Measurements from ENCODE around the gene CYTH1.

CYTH1 gene

DNA sequence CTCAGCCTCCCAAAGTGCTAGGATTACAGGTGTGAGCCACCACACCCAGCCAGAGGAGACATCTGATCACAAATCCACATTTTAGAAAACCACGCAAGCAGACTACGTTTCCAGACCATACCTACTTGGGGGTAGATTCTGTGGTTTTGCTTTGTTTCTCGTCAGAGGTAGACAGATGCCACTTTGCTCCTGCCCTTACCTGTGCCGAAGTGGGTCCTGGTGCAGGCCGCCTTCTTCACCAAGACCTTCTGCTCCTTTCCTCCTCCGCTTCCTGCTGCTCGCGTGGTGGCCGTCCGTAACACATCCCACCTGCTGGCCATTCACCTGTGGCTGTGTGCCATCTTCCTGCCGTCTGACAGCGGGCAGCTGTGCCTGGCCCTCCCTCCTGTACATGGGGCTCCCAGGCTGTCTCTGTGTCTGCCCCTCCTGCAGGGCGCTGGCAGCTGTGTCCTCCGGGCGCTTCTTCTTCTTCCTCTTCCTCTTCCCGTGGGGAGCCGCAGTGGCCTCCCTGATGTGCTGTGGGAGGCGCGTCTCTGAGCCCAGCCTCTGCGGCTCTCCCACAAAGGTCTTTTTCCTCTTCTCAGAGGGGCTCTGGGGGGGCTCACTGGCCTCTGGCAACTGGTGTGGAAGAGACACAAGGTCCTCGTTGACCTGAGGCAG is 21.2 kb upstream of the CYTH1 start:
- DNase-seq, result no peak

DNA sequence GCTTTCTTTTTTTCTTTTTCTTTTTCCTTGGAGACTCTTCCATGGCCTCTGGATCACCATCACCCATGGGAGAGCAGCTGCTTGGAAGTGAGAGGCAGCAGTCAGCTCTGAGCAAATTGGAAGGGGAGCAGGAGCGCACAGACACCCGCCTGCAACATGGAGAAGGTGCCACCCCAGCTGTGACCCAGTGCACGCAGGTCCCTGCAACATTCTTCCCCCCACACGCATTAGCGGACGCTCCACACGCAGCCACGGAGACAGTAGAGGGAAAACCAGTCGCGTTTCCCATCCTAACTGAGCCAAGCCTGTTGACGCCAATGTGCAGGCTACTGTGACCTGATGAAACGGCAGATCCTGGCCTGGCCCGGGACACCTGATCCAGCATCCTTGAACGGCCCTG is 20.4 kb upstream of the CYTH1 start:
- DNase-seq, result no peak

DNA sequence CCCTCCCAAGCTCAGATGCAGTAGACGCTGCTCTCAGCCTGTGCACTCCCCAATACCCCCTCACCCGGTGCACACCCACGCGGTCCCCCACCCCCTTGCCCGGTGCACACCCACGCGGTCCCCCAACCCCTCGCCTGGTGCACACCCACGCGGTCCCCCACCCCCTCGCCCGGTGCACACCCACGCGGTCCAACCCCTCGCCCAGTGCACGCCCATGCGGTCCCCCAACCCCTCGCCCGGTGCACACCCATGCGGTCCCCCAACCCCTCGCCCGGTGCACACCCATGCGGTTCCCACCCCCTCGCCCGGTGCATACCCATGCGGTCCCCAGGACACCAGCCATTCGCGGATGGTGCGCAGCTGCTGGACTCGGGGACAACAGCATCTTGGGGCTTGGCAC is 19.9 kb upstream of the CYTH1 start:
- no peak for DNase-seq

DNA sequence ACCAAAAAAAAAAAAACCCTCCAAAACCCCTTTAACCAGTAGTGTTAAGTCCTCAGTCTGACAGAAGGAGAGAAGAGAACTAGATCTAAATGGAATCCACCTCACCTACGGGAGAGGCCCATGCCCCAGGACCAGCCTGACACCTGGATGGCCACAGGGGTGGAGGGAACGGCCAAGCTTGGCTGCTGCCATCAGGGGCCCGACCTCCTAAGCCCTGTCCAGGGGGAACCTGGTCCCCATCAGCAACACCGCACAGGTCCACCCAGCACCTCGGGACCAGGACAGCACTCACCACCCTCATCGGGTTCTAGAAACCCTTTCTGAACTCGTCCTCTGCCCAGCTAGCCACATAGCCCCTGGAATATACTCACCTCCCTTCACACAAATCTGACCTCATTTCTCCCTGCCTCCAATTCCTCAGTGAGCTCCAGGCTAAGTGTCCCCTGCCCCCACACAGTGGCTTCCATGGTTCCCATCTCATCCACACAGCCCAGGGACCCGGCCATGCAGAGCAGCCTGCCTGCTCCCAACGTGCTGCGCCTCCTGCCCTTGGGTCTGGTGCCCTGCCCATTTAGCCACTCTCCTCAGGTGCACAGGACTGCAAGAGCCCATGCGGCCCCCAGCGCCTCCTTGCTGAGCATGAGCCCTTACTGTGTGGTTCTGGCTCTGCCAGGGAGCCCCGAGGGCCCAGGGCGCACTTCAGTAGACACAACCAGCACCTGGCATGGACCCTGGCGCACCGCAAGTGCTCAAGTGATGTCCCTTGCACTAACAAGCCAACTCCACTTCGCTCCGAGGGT is 18.3 kb upstream of the CYTH1 start:
- DNase-seq, result no peak

DNA sequence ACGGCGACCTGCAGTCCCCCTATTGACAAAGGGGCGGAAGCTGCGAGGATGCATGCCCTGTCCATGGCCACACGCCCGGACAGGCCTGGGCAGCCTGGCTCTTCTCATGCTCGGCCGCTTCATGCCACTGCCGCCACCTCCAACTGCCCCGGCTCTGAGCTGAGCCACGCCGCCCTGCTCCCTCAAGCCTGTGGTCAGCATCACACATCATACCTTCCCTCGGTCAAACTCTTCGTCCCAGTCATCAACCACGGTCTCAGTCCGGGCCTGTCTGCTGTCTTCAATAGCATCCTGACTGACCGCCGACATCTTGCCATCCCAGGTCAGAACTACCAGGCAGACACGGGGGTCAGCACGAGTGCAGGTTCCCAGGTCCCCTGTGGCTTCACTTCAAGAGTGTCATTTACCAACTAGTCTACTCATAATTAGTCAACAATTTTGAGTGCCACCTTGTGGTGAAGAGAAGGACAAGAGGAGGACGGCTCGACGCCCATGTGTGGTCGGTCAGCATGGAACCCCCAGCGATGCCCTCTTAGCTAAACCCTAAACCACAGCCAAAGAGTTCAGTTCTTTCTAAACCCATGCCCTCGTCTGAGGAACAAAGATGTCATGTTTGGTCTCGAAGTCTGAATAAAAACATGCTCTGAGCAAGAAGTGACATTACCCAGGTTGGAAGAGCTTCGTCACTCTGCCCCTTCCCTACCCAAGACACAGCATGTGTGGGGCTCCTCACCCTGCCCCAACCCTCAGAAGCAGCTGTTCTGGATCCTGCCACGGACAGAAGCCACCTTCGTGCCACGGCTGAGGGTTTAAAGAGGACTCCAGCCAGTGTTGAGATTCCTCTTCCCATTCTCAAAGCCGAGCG is 16.9 kb upstream of the CYTH1 start:
- DNase-seq, result peak in 1 of 2 experiments; percentile 25

DNA sequence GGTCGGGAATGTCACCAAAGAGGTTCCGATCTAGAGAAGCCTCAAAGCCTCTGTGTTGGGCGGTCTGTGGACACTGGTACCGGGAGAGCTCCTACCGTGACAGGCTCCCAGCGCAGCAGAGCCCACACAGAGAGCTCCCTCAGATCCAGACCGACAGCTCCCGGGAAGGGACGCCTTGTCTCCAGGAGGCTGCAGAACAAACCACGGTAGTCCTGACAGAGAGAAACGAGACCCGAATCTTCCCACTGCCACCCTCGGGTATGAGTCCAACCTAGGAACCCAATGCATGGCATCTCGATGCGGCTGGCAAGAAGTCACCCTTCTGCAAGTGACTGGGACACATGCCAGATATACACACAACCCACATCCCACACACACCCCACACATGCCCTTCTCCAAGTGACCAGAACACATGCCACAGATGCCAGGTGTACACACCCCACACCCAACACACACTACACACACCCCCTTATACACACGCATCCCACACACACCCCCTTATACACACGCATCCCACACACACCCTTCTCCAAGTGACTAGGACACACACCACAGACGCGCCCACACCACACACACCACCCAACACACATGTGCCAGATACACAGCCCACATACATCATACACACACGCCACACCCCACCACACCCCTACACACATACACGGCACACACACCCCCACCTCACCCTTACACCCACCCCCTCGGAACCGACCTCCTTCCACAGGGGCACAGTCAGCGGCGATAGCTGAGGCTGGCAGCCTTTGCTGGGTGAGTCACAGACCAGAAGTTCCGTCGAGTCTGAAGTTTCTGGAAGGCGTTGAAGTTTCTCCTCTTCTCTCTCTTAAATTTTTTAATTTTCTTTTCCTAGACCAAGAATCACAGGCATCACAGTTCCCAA is 15.9 kb upstream of the CYTH1 start:
- no peak for DNase-seq

DNA sequence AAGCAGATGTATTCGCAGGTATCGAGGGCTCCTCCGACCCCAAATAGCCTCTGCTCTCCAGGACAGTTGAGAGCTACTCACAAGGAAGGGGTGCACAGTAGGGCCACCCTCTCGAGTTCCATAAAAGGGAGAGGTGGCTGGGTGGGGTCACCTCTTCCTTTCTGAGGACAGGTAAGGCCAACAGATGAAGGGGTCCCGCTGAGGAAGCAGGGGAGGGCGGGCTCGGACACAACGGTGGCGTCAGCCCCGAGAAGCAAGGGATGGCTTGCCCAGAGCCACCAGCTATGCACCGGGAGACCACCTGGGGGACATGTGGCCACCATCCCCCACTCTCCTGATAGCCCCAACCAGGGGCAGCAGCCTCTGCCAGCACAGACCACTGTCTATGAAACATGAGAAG is 15.1 kb upstream of the CYTH1 start:
- DNase-seq, result no peak

DNA sequence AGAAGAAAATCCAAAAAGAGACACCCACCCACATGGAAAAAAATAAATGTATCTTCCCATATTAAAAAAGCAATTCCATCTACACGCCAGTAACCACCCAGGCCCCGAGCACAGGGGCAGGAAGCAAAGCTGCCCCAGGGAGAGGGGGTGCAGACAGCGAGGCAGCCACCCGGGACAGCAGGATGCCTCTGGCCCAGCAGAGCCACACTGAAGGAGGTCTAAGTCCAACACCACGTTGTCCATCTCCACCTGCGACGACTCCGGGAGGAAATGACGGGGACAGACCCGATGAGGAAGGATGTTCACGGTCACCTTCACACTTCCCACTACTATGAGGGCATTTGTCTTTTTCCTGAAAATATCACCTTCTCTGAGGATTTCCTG is 14.4 kb upstream of the CYTH1 start:
- no peak for DNase-seq

DNA sequence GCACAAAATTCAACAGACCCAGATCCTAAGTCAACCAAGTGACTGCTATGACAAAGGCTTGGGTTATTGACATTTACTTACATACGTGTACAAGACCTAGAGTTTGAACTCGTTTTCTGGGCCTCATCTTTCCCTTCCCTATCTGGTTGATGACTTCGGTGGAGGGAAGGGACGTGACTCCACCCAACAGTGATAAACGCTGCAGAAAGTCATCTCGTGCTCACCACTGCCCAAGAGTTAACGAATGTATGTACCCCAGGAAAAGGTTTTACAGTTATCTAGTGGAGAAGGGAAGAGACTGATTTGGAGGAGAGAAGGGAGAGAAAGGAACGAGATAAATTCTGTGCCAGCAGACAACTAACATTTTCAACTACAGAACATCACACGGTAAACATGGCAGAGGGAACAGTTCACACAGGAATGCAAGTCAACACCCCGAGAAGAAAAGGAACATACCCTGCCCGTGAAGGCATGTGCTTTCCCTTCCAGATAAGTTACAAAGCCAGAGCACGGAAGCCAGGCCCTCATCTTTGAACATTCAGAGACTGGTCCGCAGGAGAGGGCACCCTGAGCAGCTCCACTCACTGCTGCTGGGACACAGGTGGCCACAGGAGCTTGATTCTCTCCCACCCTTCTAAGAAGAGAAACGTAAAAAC is 13.9 kb upstream of the CYTH1 start:
- no peak for DNase-seq

DNA sequence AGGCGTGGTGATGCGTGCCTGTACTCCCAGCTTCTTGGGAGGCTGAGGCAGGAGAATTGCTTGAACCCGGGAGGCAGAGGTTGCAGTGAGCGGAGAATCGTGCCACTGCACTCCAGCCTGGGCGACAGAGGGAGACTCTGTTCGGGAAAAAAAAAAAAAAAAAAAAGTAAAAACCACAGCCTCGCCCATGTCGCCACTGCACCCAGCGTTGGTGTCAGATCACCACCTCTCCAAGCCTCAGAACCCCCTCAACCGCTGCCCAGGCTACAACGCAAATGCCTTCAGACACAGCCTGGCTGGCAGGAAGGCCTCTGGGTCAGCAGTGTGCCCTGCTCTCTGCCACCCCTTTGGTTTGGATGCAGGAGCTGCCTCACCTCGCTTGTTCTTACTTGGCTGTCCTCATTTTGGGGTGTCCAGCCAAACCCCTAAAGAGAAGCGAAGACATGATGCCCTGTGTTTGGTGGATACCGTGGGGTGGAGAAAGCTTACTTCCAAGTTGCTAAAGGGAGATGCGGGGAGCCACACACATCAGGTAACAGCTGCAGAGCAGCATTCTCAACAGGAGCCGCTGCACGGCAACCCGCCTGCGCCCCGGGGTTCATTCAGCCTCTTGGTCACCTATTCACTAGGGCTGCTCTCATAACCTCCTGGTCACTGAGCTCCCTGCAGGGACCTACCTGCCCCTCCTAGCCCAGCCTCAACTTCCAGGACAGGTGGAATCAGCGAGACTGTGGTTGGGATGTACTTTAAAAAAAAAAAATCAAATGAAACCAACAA is 13.0 kb upstream of the CYTH1 start:
- DNase-seq, result no peak

DNA sequence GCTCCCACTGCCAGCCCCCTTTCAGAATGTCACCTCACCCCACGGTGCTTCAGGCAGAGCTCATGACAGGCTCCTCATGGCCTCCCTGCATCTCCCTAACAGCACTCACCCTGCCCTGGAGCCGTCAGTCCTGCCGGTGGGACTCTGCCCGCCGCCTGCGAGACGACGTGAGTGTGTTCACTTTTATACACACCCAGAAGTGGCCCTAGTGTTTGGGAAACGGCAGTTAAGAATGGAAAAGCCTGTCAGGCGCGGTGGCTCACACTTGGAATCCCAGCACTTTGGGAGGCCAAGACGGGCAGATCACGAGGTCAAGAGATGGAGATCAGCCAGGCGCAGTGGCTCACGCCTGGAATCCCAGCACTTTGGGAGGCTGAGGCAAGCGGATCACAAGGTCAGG is 12.3 kb upstream of the CYTH1 start:
- no peak for DNase-seq

DNA sequence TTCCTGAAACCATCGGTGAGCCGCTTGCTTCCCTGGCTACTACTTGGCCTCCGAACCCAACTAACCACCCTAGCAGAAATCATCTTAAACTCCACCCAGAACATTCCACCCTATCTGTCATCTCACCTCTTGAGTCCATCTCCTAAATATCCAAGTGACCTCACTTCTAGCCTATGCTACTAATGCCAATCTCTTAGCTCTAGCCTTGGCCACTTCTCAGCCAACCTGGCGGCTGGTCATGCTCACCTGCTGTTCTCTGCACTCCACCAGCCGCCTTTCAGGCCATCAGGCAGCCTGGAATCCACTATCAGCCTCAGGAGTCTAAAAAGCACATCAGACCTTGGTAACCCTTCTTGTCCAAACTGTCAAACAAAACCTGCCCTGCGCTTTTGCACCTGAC is 11.9 kb upstream of the CYTH1 start:
- DNase-seq, result no peak

DNA sequence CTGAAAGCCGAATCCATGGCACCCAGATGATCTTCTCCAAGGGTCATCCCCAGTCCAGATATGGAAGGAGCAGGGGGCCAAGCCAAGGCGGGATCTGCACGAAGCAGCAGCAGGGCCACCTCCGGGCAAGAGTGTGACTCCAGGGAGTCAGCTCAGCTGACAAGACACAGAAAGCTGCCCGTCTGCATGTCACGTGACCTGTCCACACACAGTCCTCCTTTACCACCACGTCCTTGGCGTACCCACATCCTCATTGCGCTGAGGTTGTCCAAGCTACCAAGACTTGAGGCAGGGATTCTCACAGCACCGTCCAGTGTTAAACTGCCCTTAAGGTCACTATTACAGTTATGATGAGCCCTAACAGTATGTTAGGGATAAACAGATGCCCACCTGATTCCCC is 11.3 kb upstream of the CYTH1 start:
- no peak for DNase-seq

DNA sequence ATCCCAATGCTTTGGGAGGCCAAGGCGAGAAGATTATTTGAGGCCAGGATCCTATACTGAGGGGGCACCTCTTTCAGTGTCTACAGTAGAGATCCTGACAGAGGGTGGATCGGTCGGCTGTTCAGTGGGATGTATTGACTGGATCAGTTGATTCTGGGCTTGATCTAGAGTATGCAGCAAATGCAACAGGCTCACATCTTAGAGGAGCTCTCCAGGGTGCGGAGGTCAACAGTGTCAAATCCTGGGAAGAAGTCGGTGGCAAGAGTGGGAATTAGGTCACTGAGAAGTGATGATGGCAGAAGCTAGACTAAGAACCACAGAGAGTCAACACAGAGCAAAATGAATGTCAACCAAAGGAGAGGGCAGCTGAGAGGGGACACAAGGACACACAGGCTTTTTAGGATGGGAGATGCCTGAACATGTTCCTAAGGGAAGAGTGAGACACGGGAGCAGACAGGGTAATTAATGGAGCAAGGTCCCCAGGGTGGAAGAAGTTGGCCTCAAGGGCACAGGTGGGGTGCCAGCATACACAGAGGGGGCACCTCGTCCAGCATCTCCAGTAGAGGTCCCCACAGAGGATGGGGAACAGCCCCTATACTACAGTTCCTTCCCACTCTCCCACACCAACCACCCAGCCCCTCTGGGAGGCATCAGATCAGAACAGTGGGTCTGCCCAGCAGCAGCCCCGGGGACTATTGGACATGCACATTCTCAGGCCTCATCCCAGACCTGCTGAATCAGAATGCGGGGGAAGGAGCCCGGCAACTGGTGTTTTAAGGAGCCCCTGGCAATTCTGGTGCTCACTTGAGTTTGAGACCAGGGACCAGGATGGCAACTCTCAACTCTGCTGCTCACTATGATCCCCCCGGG is 10.0 kb upstream of the CYTH1 start:
- DNase-seq, result no peak

DNA sequence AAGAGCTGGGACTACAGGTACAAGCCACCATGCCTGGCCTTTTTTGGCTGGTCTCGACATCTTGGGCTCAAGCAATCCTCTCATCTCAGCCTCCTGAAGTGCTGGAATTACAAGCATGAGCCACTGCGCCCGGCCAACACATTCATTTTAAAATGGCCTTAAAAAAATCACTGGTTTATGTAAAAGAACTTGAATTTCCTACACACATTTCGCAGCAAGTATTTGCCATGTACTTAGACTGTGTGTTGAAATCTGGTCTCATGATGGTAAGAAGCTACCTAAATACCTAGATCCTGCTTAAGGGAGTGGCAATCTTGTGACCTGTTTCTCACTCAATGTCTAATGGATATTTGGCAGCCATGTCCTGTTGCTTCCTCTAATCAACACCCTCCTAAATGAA is 8.5 kb upstream of the CYTH1 start:
- DNase-seq, result no peak

DNA sequence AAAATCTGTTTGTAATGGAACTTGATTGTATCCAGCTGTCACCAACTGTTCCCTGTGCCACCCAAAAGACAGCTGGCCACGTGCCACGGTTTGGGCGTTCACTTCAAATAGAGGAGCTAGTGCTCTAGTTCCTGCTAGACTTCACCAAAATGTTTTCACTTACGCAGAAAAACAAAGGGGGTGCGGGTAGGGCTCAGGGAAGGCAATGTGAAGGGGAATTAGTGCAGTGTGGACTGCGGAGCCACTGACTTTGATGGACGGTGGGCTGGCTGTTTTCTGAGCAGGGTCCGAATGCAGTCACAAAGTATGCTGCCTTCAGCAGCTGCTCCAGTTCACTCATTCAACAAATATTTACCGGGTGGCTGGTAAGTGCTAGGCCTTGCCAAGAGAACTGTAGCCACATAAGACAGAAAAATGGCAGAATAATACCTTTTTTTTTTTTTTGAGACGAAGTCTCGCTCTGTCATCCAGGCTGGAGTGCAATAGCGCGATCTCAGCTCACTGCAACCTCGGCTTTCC is 7.6 kb upstream of the CYTH1 start:
- peak; percentile 67 to 84 for DNase-seq

DNA sequence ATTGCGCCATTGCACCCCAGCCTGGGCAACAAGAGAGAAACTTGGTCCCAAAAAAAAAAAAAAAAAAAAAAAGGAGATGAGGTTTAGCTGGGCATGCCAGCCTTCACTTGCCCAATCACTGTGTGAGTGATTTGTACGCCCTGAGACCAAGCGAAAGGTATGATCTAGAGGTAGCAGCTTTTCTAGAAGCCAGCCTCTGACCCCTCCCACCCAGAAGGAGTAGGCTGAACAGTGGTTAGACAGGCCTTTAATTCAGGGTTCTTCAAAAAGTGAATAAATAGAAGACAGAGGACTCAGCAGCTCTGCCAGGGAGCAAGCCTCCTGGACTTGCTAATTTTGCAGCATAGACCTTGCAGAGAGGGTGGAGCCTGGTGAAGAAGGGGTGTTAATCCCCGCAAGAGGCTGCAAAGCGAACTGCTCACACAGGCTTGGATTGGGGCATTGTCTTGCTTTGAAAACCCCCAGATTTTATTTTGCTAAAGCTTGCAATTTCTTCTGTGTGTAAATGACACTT is 7.1 kb upstream of the CYTH1 start:
- no peak for DNase-seq

DNA sequence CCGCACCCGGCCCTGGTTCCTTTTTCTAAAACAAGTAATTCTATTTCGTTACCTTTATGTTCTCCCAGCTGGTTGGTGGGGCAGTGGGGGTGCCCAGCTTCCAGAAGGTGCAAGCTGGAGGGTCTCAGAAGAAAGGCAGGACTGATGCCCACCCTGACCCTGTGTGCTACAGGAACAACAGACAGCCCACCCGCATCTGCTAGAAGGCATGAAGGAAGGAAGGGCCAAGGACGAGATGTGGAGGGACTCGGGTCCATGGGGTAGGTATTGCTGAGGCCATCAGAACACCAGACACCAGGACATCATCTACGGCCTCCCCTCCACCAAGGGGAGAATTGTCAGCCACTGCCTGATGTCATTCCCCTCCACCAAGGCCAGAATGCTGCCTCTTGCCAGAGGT is 6.4 kb upstream of the CYTH1 start:
- no peak for DNase-seq

DNA sequence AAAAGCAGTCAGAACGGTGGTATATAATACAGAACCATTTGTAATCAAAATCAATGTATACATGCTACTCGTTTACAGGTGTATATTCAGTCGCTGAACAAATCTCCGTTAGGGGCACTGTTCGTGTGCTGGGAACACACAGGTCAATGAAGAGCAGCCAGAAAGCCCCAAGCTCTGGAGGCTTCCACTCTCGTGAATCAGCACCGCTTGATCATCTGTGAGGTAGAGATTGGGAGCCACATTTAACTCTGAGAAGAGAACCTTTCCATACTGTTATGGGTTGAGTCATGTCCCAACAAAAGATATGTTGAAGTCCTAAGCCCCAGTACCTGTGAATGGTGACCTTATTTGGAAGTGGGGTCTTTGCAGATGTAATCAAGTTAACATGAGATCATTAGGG is 5.4 kb upstream of the CYTH1 start:
- DNase-seq, result no peak

DNA sequence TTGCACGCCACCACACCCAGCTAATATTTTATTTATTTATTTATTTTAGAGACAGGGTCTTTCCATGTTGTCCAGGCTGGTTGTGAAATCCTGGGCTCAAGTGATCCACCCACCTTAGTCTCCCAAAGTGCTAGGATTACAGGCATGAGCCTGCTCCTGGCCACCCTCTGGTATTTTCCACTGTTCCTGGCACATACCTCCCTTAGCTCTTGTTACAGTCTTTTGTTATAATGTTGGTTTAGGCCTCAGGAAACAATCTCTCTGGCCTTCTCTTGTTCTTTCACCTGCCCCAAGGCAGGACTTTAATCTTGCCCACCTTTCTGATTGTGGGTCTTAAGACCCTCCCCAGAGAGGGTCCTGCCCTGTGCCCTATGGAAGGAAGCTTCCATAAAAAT is 3.6 kb upstream of the CYTH1 start:
- DNase-seq, result no peak
